ENCODE measurements around the gene MAD1L1. TPM values are rescaled to one million over a fixed set of nuclear protein-coding genes. Genes with fewer than 3 reads are reported as not detected.

Gene MAD1L1
- total and polyA plus RNA-seq, 4 donors = 12.8 to 20.7 (median 16.5) TPM

GRCh38 chr7:1846331-1847065 is 386.2 kb downstream of the MAD1L1 start:
- DNase-seq (ENCODE audit: low spot score) = no peak
- H3K27ac ChIP-seq (ENCODE audit: low read depth in 1 of 2, low read length in 2 of 2) = no peak overlapping the region
- no peaks in the 10 kb centered on the region for H3K9me3 ChIP-seq (ENCODE audit: control insufficient read depth in 4 of 4, low read length in 3 of 4)
- peaks cover 0 to 2% (median under 1%) of the 10 kb centered on the region in 4 donors for H3K36me3 ChIP-seq (ENCODE audit: control insufficient read depth in 4 of 4, insufficient read depth in 3 of 4, low read depth in 1 of 4, low read length in 3 of 4)
- peaks cover 10 to 33% (median 18%) of the 10 kb centered on the region in 4 donors for H3K4me1 ChIP-seq (ENCODE audit: control insufficient read depth in 4 of 4, insufficient read depth in 4 of 4, low read length in 3 of 4)
- no peak overlapping the region for H3K4me3 ChIP-seq (ENCODE audit: low read depth in 1 of 3, low read length in 3 of 3)
- WGBS = 95% methylated on average over 29 of the region's 29 CpGs
- no peak for TF ChIP-seq EGR1 (IDR thresholded peaks at IDR 0.05; ENCODE audit: low read depth in 2 of 2)
- TF ChIP-seq GABPA (IDR thresholded peaks at IDR 0.05 in 1 of 2, conservative IDR thresholded peaks at IDR 0.05 in 1 of 2) = no peak
- TF ChIP-seq NR2F2 (IDR thresholded peaks at IDR 0.05) = no peak
- no peak for TF ChIP-seq TAF1 (conservative IDR thresholded peaks at IDR 0.05)
- no peak for TF ChIP-seq ZBTB33 (IDR thresholded peaks at IDR 0.05)
- no peak for TF ChIP-seq FOXA2 (IDR thresholded peaks at IDR 0.05)
- H3K9ac ChIP-seq (ENCODE audit: low read depth in 1 of 2, low read length in 2 of 2) = no peak overlapping the region
- H3K27me3 ChIP-seq (ENCODE audit: control insufficient read depth in 4 of 4, insufficient read depth in 4 of 4, low read length in 3 of 4) = no peaks in the 10 kb centered on the region

GRCh38 chr7:1845536-1846311 is 387.0 kb downstream of the MAD1L1 start:
- H3K4me1 ChIP-seq (ENCODE audit: control insufficient read depth in 4 of 4, insufficient read depth in 4 of 4, low read length in 3 of 4) = peaks cover 6 to 26% (median 14%) of the 10 kb centered on the region in 4 donors
- peaks cover 0 to 2% (median under 1%) of the 10 kb centered on the region in 4 donors for H3K36me3 ChIP-seq (ENCODE audit: control insufficient read depth in 4 of 4, insufficient read depth in 3 of 4, low read depth in 1 of 4, low read length in 3 of 4)
- no peak overlapping the region for H3K27ac ChIP-seq (ENCODE audit: low read depth in 1 of 2, low read length in 2 of 2)
- no peak overlapping the region for H3K9ac ChIP-seq (ENCODE audit: low read depth in 1 of 2, low read length in 2 of 2)
- H3K4me3 ChIP-seq (ENCODE audit: low read depth in 1 of 3, low read length in 3 of 3) = no peak overlapping the region
- no peaks in the 10 kb centered on the region for H3K9me3 ChIP-seq (ENCODE audit: control insufficient read depth in 4 of 4, low read length in 3 of 4)
- no peaks in the 10 kb centered on the region for H3K27me3 ChIP-seq (ENCODE audit: control insufficient read depth in 4 of 4, insufficient read depth in 4 of 4, low read length in 3 of 4)
- WGBS = 95% methylated on average over 43 of the region's 43 CpGs
- TF ChIP-seq HNF4A (conservative IDR thresholded peaks at IDR 0.05) (no peak), REST (IDR thresholded peaks at IDR 0.05) (no peak), FOXA2 (IDR thresholded peaks at IDR 0.05) (no peak), EGR1 (IDR thresholded peaks at IDR 0.05; ENCODE audit: low read depth in 2 of 2) (no peak), FOXA1 (IDR thresholded peaks at IDR 0.05) (no peak), RAD21 (IDR thresholded peaks at IDR 0.05) (no peak), MAX (IDR thresholded peaks at IDR 0.05) (no peak), GABPA (IDR thresholded peaks at IDR 0.05 in 1 of 2, conservative IDR thresholded peaks at IDR 0.05 in 1 of 2) (no peak), NR2F2 (IDR thresholded peaks at IDR 0.05) (no peak), ATF3 (IDR thresholded peaks at IDR 0.05) (no peak), SP1 (IDR thresholded peaks at IDR 0.05) (no peak), JUND (IDR thresholded peaks at IDR 0.05) (no peak), ZBTB33 (IDR thresholded peaks at IDR 0.05) (no peak), CTCF (IDR thresholded peaks at IDR 0.05; ENCODE audit: low read depth, low read length, missing input control) (no peak), HNF4G (IDR thresholded peaks at IDR 0.05) (no peak), RXRA (IDR thresholded peaks at IDR 0.05) (no peak)
- DNase-seq (ENCODE audit: low spot score) = no peak
